ENCODE data around the gene SLC22A7.

GRCh38 chr6:43297644-43298564, at the start of gene SLC22A7:
- TF ChIP-seq, protein P1, sequence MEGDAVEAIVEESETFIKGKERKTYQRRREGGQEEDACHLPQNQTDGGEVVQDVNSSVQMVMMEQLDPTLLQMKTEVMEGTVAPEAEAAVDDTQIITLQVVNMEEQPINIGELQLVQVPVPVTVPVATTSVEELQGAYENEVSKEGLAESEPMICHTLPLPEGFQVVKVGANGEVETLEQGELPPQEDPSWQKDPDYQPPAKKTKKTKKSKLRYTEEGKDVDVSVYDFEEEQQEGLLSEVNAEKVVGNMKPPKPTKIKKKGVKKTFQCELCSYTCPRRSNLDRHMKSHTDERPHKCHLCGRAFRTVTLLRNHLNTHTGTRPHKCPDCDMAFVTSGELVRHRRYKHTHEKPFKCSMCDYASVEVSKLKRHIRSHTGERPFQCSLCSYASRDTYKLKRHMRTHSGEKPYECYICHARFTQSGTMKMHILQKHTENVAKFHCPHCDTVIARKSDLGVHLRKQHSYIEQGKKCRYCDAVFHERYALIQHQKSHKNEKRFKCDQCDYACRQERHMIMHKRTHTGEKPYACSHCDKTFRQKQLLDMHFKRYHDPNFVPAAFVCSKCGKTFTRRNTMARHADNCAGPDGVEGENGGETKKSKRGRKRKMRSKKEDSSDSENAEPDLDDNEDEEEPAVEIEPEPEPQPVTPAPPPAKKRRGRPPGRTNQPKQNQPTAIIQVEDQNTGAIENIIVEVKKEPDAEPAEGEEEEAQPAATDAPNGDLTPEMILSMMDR (IDR thresholded peaks at IDR 0.05; ENCODE audit: low read depth, low read length, poor library complexity, severe bottlenecking) = no peak
- no peak for TF ChIP-seq EZH2phosphoT487 (IDR thresholded peaks at IDR 0.05; ENCODE audit: borderline replicate concordance, low read length)

Measured in DOHH2 (cell line).